NCI-H526 (cell line): Measurements from ENCODE around the gene HCAR1.
"Not testable (repeated sequence)": the region's sequence is repeated elsewhere in the genome, so short reads cannot be mapped to it uniquely, and the experiment has no call there.

Experiments used
- DNase-seq, 2 experiments: peaks; one replicate each; lab custom pipeline; 2025; lab: John Stamatoyannopoulos, UW

Gene HCAR1

GRCh38 chr12:122721057-122721545, 9.5 kb downstream of the HCAR1 start:
- no peak for DNase-seq

DNA sequence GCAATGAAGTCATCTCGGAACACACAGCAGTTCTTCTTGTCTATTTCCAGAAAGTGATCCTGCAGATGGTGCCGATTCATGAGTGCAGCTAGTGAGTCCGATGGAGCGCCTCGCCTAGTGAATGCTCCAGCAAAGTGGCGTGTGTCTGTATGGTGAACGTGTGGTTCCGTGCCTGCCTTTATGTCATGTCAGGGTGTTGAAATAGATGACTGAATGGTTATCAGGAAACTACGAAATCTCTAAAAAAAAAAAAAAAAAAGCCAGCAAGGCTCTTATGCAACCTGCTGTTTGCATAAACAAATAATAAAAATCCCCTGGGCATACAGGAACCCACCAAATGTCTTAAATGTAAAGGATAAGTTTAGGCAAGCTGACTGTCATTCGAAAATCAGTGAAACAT, 14.0 kb downstream of the HCAR1 start, which contains the start of gene HCAR3:
Gene HCAR3, minus strand, starts transcription at position 154 of the 400 bp plus-strand sequence. Its CDS starts 74 bp downstream, at position 80.
- peak; percentile 51 to 57 for DNase-seq

- not testable (repeated sequence) for DNase-seq
Observed at GRCh38 chr12:122715211-122715610, 15.4 kb downstream of the HCAR1 start.

DNA sequence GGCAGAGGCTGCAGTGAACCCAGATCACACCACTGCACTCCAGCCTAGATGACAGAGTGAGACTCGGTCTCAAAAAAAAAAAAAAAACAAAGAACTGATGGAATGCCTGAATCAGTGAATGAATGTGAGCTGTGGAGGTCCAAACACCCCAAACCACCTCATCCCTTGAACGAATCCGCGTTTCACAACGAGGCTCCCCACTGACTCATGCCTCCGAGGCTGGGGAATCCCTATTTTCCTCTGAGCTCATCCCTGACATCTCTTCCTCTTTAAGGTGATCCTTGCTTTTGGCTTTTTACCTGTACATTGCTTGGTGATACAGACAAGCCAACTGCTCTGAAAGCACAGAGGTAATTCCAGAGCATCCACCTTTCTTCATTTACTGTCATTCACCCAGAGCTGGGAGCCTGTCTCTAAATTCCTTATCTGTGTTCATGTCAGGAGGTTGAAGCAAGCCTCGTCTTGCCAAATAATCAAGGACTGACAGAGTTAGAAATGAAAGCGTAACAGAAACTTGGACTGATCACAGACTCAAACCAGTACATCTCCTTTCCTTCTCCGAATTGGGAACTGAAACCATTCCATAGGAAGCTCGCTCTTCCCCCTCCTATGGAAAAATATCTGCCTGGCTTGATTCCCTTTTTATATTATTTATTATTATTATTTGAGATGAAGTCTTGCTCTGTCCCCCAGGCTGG, 17.0 kb downstream of the HCAR1 start:
- not testable (repeated sequence) for DNase-seq

GRCh38 chr12:122711266-122711665, 19.4 kb downstream of the HCAR1 start:
- DNase-seq, result not testable (repeated sequence)

GRCh38 chr12:122710341-122710740, 20.3 kb downstream of the HCAR1 start:
- DNase-seq, result not testable (repeated sequence)

GRCh38 chr12:122709287-122709686, 21.4 kb downstream of the HCAR1 start:
- not testable (repeated sequence) for DNase-seq

DNA sequence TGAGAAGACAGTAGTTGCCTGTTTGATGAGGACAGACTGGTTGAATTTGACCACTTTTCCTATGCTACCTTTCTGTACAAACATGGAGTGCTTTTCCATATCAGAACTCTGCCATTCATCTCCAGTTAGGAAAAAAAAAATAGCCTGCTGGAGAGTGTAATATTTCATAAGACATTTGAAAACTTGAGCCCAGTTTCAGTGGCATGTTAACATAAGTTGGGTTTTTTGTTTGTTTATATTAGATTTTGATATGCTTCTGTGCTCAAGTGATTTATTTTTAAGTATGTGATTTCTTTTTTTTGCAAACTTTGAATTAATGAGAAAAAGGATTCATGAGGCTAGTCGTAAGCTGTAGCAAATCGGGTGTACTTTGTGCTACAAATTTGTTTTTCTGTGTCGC, 26.8 kb downstream of the HCAR1 start:
- not testable (repeated sequence) for DNase-seq

- DNase-seq, result peak in 1 of 2 experiments; percentile 41
Observed at GRCh38 chr12:122702890-122703611, 27.6 kb downstream of the HCAR1 start, which contains the start of gene HCAR2. TSS of gene HCAR2 (minus strand) at chr12:122703357. CDS start at chr12:122703283, 74 bp downstream.

DNA sequence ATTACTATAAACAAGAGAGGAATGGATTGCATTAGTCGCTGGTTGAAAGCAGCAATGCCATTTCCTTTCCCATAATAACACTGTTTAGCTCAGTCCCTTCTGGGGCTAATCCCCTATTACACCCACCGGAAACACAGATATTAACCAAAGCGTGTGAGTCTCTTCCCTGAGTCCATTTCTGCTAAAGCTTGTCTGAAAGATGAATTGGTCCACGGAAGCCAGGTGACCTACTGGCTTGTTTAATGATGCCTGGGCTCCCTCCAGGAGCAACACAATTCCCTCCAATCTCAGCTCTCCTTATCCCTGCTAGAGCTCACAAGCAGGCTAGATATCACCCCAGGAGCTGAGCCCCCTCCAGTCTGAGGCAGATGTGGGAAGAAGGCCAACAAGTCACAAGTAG, 29.2 kb downstream of the HCAR1 start:
- DNase-seq, result not testable (repeated sequence)

DNA sequence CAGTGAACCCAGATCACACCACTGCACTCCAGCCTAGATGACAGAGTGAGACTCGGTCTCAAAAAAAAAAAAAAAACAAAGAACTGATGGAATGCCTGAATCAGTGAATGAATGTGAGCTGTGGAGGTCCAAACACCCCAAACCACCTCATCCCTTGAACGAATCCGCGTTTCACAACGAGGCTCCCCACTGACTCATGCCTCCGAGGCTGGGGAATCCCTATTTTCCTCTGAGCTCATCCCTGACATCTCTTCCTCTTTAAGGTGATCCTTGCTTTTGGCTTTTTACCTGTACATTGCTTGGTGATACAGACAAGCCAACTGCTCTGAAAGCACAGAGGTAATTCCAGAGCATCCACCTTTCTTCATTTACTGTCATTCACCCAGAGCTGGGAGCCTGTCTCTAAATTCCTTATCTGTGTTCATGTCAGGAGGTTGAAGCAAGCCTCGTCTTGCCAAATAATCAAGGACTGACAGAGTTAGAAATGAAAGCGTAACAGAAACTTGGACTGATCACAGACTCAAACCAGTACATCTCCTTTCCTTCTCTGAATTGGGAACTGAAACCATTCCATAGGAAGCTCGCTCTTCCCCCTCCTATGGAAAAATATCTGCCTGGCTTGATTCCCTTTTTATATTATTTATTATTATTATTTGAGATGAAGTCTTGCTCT, 30.5 kb downstream of the HCAR1 start:
- not testable (repeated sequence) for DNase-seq

DNA sequence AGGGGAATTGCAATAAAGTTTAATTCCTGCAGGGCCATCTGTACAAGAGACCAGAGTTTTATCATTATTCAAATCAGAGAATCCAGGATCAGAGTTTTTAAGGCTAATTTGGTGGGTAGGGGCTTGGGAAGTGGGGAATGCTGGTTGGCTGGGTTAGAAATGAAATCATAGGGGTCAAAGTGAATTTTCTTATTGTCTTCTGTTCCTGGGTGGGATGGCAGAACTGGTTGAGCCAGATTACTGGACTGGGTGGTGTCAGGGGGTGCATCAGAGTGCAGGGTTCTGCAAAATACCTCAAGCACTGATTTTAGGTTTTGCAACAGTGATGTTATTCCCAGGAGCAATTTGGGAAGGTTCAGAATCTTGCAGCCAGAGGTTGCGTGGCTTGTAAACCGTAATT, 33.7 kb downstream of the HCAR1 start:
- not testable (repeated sequence) for DNase-seq

DNA sequence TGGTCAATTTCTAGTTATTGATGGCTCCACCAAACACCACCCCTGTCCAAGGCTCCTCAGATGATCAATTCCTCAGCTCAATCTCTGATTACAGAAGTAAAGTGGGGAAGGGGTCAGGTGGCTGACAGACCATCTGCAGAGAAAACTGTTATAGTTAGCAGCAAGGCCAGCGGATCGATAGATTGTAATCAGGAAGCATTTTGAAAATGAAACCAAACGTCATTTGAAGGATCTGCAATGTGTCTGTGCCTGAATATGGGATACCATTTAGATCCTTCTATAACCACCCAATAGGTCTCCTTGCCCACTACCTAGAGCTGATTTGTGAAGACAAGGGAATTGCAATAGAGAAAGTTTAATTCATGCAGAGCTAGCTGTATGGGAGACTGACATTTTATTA, 39.1 kb downstream of the HCAR1 start:
- no peak for DNase-seq

GRCh38 chr12:122688291-122688690, 42.4 kb downstream of the HCAR1 start:
- no peak for DNase-seq

GRCh38 chr12:122687086-122687485, 43.6 kb downstream of the HCAR1 start:
- no peak for DNase-seq

DNA sequence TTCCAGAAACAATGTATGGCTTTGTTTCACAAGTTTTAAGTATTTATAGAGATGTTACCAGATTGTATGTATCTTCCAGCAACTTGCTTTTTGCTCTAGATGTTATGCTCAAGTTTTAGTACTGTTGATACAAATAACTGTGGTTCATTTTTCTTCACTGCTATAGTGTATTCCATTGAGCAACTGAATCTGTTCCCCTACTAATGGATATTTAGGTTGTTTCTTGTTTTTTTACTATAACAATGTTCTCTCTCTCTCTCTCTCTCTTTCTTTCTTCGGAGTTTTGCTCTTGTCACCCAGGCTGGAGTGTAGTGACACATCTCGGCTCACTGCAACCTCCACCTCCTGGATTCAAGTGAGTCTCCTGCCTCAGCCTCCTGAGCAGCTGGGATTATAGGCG, 44.1 kb downstream of the HCAR1 start:
- DNase-seq, result no peak

DNA sequence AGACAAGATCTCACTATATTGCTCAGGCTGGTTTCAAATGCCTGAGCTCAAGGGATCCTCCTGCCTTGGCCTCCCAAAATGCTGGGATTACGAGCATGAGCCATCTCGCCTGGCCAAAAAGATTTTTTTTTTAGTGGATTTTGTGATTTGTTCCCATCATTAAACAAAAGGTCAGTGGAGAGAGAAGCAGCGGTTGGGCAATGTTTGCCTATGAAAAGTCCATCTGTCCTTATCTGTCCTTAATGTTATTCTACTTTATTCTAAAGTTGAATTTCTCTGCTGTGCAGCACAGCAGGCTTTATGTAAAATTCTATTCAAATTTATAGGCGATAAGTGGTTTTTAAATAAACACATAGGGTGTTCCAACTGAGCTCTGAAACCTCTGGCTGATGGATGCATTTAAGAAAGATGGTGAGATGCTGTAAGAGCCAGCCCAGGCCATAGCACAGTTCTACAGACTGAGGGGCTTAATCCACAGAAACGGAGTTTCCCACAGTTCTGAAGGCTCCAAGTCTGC, 46.3 kb downstream of the HCAR1 start:
- DNase-seq, result peak; percentile 75 to 78

- DNase-seq, result no peak
Observed at GRCh38 chr12:122681814-122682213, 48.8 kb downstream of the HCAR1 start.

GRCh38 chr12:122680989-122681388, 49.7 kb downstream of the HCAR1 start:
- DNase-seq, result not testable (repeated sequence)

GRCh38 chr12:122676781-122677180, 53.9 kb downstream of the HCAR1 start:
- DNase-seq, result not testable (repeated sequence)
